Right lobe of liver (tissue), 4 donors: Measurements from ENCODE around the gene QRSL1.

ENCODE experiments used
- POLR2A ChIP-seq: fragments of 450-650 bp; IDR thresholded peaks from one replicate; pipeline ENCODE4 v1.6.1; 2017; ENCODE audit warnings: antibody characterized with exemption, mild to moderate bottlenecking
- TF ChIP-seq, protein P1 (sequence below), 4 donors: fragments of 200-600 bp in 3 of 4; fragments of 450-650 bp in 1 of 4; IDR thresholded peaks; one replicate each; pipeline versions ENCODE4 v1.5.1 to v1.8.0; 2016 to 2022; ENCODE audit warnings: antibody characterized with exemption in 4 of 4, mild to moderate bottlenecking in 2 of 4
- donor health status: DM: no; HTN: no; CAD: no.
- donor health status: DM: no; HTN: no; CAD: no.
- donor health status: DM: no; HTN: yes; CAD: no.

DNA sequence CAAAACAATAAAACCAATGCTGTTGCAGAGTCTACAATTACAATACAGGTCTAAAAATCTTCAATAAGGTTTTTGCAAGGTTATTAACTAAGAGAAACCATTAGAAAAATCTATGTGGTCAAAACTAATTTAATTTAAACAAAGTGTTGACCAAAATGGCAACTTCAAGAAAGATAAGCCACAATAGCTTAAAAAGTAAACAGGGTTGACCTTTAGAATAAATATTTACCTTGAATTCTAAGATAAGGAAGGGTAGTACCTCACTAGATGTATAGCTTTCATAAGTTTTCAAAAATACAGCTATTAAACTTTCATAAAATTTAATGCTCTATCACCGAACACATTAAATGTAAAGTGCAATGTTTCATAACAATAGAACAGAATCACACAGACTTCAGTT lies 11.5 kb upstream of the QRSL1 start:
- no peak for TF ChIP-seq POLR2A
- TF ChIP-seq, protein P1, sequence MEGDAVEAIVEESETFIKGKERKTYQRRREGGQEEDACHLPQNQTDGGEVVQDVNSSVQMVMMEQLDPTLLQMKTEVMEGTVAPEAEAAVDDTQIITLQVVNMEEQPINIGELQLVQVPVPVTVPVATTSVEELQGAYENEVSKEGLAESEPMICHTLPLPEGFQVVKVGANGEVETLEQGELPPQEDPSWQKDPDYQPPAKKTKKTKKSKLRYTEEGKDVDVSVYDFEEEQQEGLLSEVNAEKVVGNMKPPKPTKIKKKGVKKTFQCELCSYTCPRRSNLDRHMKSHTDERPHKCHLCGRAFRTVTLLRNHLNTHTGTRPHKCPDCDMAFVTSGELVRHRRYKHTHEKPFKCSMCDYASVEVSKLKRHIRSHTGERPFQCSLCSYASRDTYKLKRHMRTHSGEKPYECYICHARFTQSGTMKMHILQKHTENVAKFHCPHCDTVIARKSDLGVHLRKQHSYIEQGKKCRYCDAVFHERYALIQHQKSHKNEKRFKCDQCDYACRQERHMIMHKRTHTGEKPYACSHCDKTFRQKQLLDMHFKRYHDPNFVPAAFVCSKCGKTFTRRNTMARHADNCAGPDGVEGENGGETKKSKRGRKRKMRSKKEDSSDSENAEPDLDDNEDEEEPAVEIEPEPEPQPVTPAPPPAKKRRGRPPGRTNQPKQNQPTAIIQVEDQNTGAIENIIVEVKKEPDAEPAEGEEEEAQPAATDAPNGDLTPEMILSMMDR (IDR thresholded peaks at IDR 0.05): no peak
